Stimulated activated naive CD4-positive, alpha-beta T cell (primary cell): ENCODE measurements around the gene CKB.
A peak's percentile ranks its signal among the peaks of the same experiment; 100 is the strongest.

ENCODE experiments used
- DNase-seq, 6 experiments: peaks; one replicate each; lab custom pipeline; 2025; lab: John Stamatoyannopoulos, UW

Gene CKB

DNA sequence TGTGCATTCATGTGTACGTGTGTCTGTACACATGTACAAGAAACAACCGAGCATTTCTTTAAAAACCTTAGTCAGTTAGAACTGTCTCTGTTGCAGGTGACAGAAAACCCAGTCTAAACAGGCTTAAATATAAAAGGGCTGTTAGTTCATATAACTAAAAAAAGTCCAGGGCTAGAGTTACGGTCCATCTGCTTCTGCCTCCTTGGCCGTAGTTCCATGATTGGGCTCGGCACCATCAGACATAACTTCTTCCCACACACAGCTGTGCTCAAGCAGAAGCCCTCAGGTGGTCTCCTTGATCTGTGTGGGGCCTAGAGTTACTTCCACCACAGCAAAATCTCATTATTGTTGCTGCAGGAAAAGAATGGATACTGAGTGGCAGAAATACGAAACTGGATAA is 34.6 kb downstream of the CKB start:
- no peak for DNase-seq

DNA sequence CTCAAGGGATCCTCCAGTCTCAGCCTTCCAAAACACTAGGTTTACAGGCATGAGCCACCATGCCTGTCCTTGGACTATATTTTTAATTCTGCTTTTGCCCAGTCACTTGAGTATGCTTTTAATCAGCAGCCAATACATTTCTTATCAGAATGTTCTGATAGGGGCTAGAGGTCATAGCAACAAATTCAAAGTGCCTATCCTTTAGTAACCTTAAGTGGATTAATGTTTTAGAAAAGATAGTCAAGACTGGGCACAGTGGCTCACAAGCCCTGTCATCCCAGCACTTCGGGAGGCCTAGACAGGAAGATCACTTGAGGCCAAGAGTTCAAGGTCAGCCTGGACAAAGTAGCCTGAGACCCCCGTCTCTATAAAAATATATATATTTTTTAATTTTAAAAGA is 37.1 kb downstream of the CKB start:
- DNase-seq, result no peak

DNA sequence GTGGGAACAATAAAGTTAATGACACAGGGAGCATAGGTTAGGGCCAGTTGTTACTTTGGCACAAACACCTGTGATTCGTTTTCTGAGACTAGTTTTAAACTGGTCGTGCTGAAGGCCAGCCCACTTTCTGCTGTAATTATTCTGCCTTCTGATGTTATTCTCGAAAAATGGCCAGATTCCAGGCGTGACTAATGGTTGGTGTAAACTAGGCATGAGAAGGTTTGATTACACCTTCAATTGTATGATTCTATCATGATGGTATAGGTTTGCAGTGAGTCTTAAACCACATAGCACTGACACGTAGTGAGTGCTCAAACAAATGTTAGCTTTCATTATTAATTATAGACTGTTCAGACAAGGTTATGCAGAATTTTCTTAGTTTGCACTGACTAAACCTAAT is 39.0 kb downstream of the CKB start:
- DNase-seq, result no peak

DNA sequence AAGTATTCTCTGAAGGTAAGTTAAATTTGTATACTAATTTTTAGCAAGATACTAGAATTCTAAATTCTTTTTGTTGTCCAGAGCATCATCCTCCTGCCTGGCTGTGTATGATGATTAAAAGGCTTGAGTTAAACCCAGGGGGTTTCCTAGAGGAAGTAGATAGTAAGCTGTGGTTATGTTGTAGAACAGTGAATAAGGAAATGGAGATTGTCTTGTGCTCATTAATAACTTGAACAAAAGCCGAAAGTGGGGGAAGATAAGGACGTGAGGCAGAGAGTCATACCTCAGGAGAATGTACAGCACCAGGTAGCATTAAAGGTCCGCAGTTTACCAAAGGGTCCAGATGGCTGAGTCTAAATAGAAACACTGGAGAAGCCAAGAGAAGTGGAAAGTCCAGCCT is 42.0 kb downstream of the CKB start:
- no peak for DNase-seq

DNA sequence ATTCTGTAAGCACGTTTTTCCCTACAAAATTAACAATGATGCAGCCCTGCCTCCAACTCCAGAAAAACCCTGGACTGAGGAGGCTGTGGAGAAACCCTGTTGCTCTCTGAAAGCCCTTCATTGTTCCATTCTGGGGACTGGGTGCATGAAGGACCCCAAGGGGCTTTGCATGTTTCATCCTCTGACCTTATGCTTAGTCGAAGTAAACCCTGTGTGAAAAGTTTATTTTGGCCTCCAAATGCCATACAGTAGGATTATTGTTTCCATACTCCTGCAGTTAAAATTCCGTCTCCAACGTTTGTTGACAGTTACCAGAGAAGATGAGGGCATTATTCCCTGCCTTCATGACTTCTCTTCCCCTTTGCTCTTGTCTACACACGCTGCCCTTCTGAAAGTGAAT is 46.0 kb downstream of the CKB start:
- no peak for DNase-seq

DNA sequence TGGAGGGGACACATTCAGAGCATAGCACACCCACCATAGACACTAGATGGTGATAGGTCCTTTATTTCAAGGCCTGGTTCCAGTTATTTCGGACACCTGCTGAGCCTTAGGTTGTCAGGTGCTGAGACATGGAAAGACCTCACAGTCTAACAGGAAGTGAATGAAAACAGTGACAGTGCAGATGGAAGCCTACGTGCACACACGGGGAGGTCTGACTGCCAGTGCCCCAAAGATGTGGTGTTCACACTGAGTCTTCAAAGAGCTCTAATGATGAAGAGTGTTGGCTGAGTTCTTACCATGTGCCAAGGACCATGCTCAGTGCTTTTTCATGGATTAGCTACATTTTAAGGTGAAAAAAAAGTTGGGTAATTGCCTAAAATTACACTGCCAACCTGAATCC is 46.6 kb downstream of the CKB start:
- DNase-seq, result peak in 1 of 6 experiments; percentile 2

DNA sequence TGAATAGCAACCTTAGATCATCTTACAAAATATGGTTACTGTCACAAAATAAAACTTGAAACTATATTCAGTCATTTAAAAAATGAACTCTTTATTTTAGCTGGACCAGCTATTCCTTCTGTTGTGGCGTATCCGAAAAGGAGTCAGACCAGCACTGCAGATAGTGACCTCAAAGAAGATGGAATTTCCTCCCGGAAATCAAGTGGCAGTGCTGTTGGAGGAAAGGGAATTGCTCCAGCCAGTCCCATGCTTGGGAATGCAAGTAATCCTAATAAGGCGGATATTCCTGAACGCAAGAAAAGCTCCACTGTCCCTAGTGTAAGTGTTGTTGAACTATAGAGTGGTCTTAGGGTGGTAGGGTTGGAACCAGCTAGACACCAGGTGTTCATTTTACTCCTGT is 47.7 kb downstream of the CKB start:
- no peak for DNase-seq

DNA sequence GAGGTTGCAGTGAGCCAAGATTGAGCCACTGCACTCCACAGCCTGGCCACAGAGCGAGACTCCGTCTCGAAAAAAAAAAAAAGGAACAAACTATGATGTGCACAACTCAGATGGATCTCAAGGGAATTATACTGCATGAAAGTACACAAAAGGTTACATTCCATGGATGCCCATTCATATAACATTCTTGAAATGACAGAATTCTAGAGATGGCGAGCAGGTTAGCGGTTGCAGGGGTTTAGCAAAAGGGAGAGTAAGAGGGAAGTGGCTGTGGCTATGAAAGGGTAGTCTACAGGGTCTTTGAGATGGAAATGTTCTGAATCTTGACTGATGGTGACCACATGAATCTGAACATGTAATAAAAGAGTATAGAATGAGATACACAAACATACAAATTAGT is 49.7 kb downstream of the CKB start:
- no peak for DNase-seq
